NOMO-1 treated with DMSO at 0.1 percent for 48 hours (cell line): ENCODE data around the gene ONECUT1.

ENCODE experiments used
- DNase-seq: peaks from one replicate; lab custom pipeline; 2025; ENCODE audit not compliant: unreplicated experiment; lab: John Stamatoyannopoulos, UW

Gene ONECUT1

DNA sequence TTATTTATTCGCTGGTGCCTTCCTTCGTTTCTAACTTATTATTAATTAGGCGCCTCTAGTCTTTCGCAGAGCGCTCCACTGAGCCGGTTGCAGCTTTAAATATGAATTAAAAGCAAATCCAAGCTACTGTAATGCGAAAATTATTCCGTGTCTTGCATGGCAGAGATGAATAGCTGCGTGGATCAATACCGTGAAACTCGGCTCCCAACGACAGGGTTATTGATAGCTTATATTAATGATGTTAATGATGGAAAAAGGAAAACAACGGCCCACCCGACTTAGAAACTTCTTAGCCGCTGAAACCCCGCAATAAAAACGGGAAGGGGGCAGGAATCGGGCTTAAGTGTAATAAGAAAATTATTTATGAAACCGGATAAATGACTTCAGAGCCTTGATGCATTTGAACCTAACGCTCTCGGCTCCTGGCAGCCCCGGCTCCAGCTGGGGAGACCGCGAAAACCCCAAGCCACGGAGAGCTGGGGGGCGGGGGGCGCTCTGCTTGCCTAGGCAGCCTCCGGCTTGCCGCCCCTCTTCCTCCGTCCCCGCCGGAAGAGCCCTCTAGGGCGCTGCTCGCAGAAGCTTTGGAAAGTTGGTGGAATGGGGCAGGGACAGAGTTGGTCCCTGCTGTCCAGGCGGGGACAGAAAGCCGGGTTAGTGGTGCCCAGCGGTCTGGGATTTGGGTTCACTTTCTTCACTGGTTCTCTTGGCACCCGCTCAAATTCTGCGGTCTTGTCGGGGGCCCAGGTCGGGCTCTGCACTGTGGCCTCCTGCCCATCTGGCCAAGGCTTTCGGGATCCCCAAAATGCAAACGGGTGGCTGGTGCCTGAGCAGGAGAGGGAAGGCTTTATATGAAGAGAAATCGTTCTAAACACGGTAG, 7.7 kb upstream of the ONECUT1 start:
- no peak for DNase-seq

DNA sequence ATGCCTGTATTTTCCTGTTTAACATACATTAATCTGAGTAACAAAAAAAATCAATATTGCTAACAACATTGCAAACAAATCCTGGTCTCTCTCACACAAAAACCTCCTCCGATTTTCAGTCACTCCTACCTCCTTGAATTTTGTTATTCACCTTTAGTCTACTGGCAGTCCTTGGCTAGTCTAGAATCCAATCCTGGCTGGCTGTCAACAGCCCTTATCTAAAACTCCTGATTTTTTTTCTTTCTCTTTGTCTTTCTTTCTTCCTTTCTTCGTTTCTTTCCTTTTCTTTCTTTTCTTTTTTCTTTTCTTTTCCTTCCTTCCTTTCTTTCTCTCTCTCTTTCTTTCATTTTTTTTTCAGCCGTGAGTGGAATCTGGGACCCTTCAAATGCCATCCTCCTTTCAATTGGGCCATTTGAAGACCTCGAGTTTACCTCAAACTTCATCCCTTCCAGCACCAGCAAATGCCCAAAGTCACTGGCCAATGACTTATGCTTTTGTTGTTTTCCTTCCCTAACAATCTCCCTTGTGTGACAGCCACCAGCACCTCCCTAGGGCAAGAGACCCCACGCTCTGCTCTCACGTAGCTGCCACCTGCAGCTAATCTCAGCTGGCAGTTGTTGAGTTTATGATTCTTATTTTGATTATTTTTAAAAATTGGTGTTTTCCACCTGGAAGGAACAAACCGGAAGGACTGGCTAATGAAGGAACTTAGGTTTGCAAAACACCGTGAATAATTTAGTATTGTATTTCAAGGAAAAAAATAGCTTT, 6.8 kb upstream of the ONECUT1 start:
- DNase-seq = no peak

DNA sequence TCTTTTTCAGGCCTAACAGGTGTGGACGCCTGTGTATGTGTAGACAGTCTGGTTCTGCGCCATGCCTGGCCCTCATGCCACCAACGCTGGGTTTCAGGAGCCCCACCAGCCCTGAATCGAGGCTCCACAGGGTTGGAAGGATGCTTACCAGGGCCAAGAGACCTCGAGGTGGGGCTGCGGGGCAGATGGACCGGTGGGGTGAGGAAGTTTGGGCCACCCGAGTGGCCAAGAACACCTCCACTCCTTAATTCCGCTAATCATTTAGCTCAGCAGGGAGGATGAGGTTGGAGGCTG, 6.0 kb upstream of the ONECUT1 start:
- DNase-seq = no peak

DNA sequence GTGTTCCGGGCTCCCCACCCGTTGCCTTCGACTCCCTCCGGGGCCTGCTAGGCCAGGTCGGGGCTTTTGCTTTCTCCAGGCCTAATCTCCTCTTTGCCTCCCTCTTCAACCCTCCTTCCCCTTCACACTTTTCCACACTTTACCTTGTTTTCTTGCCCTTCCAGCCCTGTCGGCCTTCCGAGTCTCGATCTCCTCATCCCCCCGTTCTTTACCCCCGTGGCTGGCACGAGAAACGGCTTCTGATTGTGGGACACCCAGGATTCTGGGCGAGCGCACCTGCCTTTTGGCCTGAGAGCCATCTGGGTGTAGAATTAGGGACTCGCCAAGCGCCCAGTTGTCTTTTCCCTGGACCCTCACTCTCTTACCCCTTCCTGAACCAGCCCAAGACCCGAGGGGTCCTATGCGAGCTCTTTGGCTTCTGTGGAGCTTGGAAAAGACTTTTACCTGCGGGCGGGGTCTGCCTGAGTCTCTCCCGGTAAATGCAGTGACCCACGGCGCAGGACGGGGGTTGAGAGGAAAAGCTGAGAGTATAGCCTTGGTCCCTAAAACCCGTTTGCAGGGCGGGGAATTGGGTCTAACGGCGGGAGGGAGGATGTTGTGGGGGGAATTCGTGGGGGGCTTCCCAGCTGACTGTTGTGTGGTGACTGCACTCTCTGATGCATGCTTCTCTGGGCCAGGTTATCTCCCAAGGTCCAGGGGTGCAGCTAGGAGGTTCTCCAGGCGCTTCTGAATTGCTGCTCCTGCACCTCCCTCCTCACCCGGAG, 5.5 kb upstream of the ONECUT1 start:
- DNase-seq = no peak

DNA sequence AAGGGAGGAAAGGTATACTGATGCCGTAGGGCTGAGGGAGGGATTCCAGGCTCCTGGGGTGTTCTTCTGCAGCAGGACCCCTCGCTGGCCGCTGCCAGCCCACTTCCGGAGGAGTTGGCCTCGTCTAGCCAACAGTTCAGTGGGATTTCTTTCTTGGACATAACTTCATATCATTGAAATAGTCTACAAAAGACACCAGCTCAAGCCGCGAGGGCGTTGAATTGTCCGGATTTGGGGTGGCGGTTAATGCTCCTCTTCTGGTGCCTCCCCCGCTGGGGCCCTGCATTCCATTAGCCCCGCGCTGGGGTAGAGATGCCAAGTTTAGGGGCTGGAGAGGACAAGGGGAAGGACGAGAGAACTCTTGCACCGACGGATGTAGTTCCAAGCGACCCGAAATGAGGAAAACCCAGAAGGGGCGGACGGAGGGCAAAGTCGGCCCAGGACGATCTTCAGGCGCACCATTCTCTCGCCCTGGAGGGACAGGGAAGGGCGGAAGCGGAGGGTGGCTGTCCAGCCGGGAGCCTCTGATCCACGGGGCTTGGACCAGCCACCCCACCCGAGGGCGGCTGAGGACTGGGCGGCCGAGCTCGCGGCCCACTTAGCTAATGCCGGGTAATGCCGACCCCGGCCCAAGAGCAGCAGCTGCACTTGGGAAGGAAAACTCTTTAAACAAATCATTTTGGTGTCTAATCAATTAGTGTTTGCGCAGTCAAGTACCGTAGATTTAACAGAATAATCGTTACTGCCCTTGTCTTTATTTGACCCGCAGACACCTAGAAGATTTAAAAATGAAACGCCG, 4.7 kb upstream of the ONECUT1 start:
- DNase-seq = no peak

DNA sequence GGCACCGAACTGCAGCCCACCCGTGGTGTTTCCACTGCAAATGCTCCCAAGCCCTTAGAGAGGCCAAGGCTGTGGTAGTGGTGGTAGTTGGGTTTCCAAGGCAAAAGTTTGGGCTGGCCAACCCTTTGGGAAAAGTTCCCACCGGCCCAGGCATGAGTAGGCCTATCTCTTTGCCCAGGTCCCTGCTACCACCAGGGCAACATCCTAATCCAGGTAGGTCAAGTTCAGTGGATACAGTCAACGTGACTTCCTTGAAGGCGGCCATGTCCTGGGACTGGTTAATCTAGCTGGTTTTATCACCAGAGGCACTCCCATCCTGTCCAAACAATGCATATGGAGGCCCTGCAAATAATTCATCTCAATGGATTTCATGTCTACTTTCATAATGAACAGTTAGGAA, 1.6 kb upstream of the ONECUT1 start:
- DNase-seq = no peak

DNA sequence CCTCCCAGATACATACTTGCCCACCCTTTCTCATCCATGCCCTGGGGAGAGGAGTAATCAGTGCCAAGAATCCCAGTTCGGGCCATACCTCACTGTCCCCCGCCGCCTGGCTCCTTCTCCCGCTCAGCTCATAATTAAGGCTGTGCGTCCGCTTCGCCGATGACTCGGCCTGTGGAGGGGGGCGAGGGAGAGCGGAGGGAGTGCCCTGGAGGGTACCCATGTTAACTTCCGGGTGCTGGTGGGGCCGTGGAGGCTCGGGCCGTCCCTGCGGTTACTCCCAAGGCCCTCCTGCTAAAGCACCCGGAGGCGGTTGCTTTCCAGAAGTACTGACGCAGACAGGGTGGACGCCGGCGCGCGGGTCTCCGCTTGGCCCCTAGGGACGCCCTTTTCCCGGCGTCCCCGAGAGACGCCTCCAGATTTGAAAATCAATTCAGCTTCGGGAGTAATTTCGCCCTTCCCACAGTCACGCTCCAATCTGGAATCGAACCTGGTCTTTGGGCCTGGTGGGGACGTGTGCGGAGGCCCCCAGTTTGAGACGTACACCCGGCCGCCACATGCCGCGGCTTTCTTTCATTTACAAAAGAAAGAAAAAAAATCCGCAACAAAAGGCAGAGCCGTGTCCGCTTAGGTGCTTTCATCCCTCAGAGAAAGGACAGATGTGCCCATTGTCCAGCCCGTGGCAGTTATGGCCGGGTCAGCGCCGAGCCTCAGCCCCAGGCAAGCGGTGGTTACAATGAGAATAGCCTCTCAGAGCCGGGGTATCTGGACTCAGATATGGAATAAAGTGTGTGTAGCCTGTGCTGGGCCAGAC, 1.0 kb upstream of the ONECUT1 start:
- no peak for DNase-seq

DNA sequence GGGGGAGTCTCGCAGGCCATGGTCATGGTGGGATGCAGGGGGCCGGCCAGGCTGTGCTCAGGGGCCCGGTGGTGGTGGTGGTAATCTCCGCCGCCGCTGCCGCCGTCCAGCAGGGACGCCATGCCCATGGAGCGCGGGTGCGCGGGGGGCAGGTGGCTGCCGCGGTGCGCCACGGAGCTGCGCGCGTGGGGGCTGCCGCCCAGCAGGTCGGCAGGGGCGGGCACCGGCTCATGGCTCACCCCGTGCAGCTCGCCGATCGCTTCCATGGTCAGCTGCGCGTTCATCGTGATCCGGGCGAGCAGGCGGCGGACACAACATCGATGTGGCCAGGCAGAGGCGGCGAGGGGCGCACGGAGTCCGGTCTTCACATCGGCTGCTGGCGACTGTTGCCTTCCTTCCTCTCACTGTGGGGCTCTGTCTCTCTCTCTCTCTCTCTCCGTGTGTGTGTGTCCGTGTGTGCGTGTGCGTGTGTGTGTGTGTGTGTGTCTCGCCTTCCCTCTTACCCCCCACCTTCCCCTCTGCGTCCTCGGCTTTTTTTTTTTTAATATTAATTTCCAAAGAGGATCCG, 451 bp downstream of the ONECUT1 start:
- DNase-seq = peak; percentile 15

DNA sequence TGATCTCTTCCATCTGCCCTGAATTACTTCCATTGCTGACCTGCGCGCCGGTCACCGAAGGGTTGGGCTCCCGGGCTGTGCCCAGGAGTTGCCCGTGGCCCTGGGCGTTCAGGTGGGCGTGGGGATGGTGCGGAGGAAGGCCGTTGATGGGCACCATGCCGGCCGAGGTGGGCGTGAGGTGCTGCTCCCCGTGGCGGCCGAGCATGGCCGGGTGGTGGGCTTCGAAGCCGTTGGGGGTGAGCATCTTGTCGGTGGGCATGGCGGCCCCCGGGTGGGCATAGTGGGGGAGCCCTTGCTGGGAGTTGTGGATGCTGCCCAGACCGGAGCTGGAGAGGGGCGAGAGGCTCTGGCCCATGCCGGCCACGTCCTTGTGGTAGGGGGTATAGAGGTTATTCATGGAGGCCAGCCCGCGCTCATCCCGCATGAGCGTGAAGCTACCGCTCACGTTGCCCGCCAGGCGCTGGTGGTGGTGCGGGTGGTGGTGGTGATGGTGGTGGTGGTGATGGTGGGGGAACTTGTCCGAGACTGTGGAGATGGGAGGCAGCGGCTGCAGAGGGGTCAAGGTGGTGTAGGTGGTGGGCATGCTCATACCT, 1.0 kb downstream of the ONECUT1 start:
- DNase-seq = no peak

DNA sequence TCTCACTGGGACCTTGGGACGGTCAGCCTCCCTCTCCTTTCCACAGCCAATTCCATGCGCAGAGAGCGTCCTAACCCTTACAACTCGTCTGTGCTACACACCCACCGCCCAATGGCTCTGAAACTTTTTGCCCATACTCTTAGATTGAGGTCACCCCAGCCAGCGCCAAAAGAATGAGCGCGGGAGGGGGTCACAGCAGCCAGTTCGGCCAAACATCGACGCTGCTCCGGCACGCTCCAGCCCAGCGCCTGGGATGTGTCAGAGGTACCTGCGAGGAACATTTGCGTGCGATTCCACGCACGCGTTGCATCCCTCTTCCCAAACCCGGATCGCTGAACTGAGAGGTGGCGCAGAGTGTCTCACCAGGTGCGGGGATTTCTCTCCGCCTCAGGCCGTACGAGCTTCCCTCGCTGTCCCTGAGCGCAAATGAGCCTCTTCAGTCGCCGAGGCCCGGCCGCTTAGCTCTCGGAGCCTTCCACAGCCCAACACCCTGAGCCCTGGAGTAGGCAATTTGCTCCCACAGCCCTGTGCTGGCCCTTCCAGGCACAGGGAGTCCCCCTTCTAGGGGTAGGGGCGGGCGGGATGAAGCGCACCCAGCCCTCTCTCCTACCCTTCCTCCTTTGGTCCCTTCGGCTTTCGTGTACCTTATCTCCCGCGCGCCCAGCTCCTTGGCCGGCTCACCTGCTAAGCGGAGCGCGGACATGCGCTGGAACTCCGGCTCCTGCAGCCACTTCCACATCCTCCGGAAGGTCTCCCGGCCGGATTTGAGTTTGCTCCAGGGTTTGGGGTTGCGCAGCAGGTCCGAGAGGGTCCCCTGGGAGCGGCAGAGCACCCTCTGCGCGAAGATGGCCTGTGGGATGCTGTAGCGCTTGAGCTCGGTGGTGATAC, 1.8 kb downstream of the ONECUT1 start:
- no peak for DNase-seq

DNA sequence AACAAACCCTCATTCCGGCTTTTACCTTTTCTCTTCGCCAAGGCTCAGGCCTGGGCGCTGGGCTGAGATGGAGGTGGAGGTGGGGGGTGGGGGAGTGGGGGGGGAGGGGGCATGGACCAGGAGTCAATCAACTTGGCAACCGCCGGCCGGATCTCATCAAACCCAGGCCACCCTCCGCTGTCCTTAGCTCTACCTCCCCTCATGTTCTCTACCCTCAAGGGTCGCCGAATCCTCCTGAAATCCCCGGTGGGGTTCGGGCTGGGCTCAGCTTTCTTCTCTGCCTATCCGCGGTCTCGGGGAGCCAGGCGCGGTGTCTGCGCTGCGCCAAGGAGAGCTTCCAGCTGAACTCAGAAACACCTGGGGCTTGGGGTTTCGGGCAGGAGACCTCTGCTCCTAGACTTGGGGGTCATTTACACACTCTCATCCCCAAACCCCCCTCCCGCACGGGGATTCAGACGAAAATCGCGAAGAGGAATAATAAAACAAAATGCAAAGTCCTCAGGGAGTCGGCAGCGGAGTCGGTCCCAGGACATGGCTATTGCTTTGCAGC, 2.5 kb downstream of the ONECUT1 start:
- DNase-seq = no peak

DNA sequence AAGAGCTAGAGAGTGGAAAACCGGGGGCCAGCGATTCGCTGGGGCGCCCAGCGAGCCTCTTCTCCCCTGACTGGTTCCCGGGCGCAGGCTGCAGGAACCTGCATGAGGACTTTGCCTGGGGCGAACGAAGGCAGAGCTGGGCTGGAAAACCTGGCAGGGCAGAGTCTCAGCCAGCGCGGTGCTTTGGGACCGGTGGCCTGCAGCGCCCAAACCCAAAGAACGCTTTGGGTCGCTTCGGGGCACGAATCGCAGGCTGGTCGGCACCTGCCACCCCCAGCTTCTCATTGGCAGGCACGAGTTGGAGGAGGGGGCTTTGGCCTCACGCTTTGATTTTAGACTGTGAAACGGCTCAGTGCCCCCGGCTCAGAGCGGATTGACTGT, 3.0 kb downstream of the ONECUT1 start:
- no peak for DNase-seq

DNA sequence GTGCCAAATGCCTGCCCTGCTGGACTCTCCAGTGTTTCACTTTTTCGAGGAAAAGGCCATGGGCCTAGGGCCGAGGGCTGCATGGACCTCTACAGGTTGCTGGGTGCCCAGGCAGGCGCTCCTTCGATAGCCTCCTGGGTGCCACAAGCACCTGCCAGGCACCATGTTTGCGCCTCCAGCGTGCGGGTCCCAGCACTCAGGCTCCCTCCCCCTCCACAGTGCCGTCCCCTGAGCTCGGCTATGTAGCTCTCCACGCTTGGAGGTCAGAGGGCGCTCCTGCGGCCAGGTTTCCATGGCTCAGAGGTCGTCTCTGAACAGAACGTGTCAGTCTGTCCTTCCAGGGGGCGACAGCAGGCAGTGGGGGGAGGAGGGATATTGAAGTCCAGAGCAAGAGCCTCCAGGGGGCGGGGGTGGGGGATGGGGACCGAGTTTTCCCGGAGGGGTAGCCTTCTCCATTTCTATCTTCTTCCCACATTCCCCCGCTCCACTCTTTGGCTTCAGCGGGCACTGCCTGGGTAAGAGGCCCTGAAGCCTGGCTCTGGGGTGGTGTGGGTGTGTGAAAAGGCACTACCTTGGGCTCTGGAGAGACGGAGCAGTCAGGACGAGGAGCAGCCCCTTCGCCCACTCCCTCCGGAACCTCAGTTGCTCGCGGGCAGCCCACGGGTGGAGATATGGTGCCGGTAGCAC, 3.6 kb downstream of the ONECUT1 start:
- DNase-seq = no peak

DNA sequence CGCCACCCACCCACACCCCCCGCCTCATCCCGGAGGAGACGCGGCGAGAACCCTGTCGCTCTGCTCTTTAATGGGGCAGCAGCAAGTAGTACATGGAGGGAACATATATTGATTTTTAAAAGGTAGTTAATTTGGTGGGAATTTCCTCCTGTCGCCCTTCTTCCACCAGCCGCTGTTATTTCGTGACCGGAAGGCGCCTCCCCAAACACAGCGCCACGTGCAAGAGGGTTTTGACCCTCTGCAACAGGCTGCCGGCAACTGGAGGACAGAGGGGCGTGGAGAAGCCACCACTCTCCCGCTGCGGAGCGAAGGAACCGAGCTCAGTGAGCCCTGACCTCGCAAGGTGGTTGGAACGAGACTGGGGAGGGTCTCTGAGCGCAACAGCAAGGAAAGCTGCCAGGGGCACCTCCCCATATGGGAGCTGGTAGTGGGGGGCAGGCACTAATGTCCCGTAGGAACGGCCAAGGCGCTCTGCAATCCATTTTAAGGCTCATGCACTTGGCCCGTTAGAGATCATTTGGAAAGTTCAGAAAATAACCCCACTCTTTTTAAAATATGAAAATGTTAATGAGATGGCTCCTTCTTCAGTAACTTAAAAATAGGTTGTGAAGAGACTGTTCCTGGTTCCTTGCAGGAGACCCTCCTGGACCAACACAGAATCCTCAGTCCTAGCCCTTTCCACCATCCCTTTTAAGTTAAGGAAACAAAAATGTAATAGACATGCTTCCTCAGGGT, 4.3 kb downstream of the ONECUT1 start:
- DNase-seq = no peak

DNA sequence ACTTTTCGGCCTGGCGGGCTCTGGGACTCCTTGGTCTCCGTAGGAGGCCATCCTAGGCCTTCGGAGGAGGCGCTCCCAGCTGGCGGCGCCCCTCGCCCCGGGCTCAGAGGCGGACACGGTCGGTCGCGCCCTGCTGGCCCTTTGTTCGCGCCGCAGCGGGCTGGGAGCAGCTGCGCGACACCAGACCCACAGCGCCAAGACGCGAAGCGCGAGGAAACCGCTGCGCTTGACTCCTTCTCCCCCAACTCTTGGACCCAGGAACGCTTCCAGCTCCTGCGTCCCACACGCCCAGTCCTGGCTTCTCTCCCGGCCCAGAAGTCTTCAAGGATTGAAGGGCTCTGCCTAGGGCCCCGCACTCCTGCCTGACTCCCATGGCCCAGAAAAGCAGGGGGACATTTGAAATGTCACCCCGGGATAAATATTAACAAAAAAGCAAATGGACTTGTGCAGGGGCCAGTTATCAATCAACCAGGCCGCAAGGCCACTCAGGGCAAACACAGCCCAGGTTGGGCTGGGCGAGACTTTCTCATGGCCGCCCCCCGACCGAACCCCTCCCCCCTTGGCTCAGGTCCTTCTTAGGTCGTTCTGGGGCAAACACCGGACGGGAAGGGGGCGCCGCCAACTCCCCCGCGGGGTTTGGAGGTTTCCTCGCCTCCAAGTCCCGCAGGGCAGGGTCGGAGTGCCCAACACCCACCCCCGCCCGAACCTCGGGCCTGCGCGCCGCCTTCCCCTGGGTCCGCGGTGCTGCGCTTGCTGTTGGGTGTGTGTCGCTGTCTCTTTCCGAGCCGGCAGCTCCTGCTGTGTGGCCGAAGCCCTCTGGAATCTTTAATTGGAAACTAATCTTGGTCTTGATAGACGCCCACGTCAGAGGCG, 5.1 kb downstream of the ONECUT1 start:
- DNase-seq = no peak
